SK-N-SH treated with all-trans-retinoic acid at 6 μM for 48 hours (cell line): ENCODE results near the gene NFKBIZ.

Source experiments
- BACH2 ChIP-seq: fragments of 250-450 bp; sonication (Bioruptor Pico); IDR thresholded peaks from 2 replicates; pipeline ENCODE4 v1.9.0; 2021; ENCODE audit warnings: mild to moderate bottlenecking, borderline replicate concordance
- ESRRG ChIP-seq: fragments of 250-450 bp; sonication (Bioruptor Pico); IDR thresholded peaks from 2 replicates; pipeline ENCODE4 v1.6.1; 2021; ENCODE audit warnings: mild to moderate bottlenecking
- ISL1 ChIP-seq: fragments of 250-450 bp; sonication (Bioruptor Pico); IDR thresholded peaks from 2 replicates; pipeline ENCODE4 v2.1.2; 2022; ENCODE audit warnings: mild to moderate bottlenecking, moderate library complexity
- PPARA ChIP-seq: fragments of 250-450 bp; sonication (Bioruptor Pico); IDR thresholded peaks from 2 replicates; pipeline ENCODE4 v1.5.0; 2020; ENCODE audit warnings: mild to moderate bottlenecking, borderline replicate concordance
- TCF4 ChIP-seq: fragments of 250-450 bp; sonication (Bioruptor Pico); IDR thresholded peaks from 2 replicates; pipeline ENCODE4 v1.8.0; 2021; ENCODE audit warnings: mild to moderate bottlenecking, moderate library complexity, borderline replicate concordance
- TOX ChIP-seq: fragments of 250-450 bp; sonication (Bioruptor Pico); IDR thresholded peaks from 2 replicates; pipeline ENCODE4 v1.8.0; 2021; ENCODE audit warnings: mild to moderate bottlenecking, moderate library complexity, borderline replicate concordance
- ZC3H10 ChIP-seq: fragments of 250-450 bp; sonication (Bioruptor Pico); IDR thresholded peaks from 2 replicates; pipeline ENCODE4 v1.5.1; 2021; ENCODE audit warnings: mild to moderate bottlenecking, moderate library complexity
- ZNF70 ChIP-seq: fragments of 450-650 bp; formaldehyde crosslinking; IDR thresholded peaks from 2 replicates; pipeline ENCODE4 v1.5.0; 2020; ENCODE audit warnings: mild to moderate bottlenecking, moderate library complexity
- TF ChIP-seq, protein P1 (sequence below): fragments of 250-450 bp; sonication (Bioruptor Pico); IDR thresholded peaks from 2 replicates; pipeline ENCODE4 v1.8.0; 2020; ENCODE audit warnings: mild to moderate bottlenecking, moderate library complexity, borderline replicate concordance
- TF ChIP-seq, protein P2 (sequence below): fragments of 250-450 bp; sonication (Bioruptor Pico); IDR thresholded peaks from 2 replicates; pipeline ENCODE4 v1.5.0; 2020; ENCODE audit warnings: mild to moderate bottlenecking, moderate library complexity

DNA sequence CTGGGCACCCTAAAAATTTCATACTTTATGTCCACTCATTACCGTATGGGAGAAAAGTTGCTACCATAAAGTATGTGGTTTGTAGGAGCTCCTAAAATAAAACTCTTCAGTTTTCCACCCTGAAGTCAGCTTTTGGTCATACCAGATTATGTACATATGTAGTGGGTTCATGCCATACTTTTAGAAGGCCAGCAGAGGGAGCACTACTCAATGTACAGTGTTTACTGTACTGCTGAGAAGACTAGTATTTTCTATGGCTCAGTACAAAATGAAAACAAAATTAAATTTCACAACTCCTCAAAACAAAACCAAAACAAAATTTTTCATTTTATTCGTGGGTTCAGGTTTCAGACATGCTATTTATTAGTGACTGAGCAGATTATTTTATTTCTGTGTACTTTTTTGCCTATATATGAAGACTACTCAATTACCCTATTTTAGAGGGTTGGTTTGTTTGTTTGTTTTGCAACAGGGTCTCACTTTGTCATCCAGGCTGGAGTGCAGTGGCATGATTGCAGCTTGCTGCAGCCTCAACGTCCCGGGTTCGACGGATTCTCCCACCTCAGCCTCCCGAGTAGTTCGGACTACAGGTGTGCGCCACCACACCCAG lies 46.0 kb upstream of the NFKBIZ start:
- TF ChIP-seq TOX (no peak), PPARA (CRISPR knock-in tag) (no peak), ESRRG (no peak), ZC3H10 (CRISPR knock-in tag) (no peak), ZNF70 (no peak), BACH2 (no peak), ISL1 (CRISPR knock-in tag) (no peak), TCF4 (CRISPR knock-in tag) (no peak)
- TF ChIP-seq, protein P1, sequence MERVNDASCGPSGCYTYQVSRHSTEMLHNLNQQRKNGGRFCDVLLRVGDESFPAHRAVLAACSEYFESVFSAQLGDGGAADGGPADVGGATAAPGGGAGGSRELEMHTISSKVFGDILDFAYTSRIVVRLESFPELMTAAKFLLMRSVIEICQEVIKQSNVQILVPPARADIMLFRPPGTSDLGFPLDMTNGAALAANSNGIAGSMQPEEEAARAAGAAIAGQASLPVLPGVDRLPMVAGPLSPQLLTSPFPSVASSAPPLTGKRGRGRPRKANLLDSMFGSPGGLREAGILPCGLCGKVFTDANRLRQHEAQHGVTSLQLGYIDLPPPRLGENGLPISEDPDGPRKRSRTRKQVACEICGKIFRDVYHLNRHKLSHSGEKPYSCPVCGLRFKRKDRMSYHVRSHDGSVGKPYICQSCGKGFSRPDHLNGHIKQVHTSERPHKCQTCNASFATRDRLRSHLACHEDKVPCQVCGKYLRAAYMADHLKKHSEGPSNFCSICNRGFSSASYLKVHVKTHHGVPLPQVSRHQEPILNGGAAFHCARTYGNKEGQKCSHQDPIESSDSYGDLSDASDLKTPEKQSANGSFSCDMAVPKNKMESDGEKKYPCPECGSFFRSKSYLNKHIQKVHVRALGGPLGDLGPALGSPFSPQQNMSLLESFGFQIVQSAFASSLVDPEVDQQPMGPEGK: no peak
- TF ChIP-seq, protein P2, sequence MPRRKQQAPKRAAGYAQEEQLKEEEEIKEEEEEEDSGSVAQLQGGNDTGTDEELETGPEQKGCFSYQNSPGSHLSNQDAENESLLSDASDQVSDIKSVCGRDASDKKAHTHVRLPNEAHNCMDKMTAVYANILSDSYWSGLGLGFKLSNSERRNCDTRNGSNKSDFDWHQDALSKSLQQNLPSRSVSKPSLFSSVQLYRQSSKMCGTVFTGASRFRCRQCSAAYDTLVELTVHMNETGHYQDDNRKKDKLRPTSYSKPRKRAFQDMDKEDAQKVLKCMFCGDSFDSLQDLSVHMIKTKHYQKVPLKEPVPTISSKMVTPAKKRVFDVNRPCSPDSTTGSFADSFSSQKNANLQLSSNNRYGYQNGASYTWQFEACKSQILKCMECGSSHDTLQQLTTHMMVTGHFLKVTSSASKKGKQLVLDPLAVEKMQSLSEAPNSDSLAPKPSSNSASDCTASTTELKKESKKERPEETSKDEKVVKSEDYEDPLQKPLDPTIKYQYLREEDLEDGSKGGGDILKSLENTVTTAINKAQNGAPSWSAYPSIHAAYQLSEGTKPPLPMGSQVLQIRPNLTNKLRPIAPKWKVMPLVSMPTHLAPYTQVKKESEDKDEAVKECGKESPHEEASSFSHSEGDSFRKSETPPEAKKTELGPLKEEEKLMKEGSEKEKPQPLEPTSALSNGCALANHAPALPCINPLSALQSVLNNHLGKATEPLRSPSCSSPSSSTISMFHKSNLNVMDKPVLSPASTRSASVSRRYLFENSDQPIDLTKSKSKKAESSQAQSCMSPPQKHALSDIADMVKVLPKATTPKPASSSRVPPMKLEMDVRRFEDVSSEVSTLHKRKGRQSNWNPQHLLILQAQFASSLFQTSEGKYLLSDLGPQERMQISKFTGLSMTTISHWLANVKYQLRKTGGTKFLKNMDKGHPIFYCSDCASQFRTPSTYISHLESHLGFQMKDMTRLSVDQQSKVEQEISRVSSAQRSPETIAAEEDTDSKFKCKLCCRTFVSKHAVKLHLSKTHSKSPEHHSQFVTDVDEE (CRISPR knock-in tag): no peak
